Panc1 (cell line): ENCODE measurements around the gene PLPPR4.

Experiments
- POLR2AphosphoS5 ChIP-seq: IDR thresholded peaks from 2 replicates; pipeline ENCODE4 v1.6.1; 2012; ENCODE audit warnings: mild to moderate bottlenecking, low read depth, low read length, moderate library complexity
- SIN3A ChIP-seq: IDR thresholded peaks from 2 replicates; pipeline ENCODE4 v1.6.1; 2012; ENCODE audit warnings: low read depth, mild to moderate bottlenecking, low read length, moderate library complexity, borderline replicate concordance; ENCODE audit not compliant: insufficient read depth
- TCF7L2 ChIP-seq: IDR thresholded peaks from 2 replicates; pipeline ENCODE4 v1.6.1; 2011; ENCODE audit warnings: mild to moderate bottlenecking, low read depth, low read length, inconsistent platforms
- TF ChIP-seq, protein P1 (sequence below): fragments of 450-650 bp; IDR thresholded peaks from 2 replicates; pipeline ENCODE4 v1.5.1; 2017; ENCODE audit warnings: mild to moderate bottlenecking
- TF ChIP-seq, protein P2 (sequence below), 2 experiments: IDR thresholded peaks; 2 replicates each; pipeline ENCODE4 v1.6.1; 2011 to 2012; ENCODE audit warnings: low read depth in 2 of 2, control low read depth in 1 of 2, low read length in 1 of 2, mild to moderate bottlenecking in 1 of 2, moderate library complexity in 1 of 2; ENCODE audit not compliant: insufficient read depth in 1 of 2

DNA sequence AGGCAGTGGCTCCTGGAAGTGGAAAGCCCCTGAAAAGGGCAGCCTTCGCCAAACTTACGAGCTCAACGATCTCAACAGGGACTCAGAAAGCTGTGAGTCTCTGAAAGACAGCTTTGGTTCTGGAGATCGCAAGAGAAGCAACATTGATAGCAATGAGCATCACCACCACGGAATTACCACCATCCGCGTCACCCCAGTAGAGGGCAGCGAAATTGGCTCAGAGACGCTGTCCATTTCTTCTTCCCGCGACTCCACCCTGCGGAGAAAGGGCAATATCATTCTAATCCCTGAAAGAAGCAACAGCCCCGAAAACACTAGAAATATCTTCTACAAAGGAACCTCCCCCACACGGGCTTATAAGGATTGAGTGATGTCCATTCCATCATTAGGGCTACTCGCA is 42.4 kb downstream of the PLPPR4 start:
- TF ChIP-seq, protein P1, sequence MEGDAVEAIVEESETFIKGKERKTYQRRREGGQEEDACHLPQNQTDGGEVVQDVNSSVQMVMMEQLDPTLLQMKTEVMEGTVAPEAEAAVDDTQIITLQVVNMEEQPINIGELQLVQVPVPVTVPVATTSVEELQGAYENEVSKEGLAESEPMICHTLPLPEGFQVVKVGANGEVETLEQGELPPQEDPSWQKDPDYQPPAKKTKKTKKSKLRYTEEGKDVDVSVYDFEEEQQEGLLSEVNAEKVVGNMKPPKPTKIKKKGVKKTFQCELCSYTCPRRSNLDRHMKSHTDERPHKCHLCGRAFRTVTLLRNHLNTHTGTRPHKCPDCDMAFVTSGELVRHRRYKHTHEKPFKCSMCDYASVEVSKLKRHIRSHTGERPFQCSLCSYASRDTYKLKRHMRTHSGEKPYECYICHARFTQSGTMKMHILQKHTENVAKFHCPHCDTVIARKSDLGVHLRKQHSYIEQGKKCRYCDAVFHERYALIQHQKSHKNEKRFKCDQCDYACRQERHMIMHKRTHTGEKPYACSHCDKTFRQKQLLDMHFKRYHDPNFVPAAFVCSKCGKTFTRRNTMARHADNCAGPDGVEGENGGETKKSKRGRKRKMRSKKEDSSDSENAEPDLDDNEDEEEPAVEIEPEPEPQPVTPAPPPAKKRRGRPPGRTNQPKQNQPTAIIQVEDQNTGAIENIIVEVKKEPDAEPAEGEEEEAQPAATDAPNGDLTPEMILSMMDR, result no peak
- TF ChIP-seq TCF7L2 (no peak), SIN3A (no peak), POLR2AphosphoS5 (no peak)
- TF ChIP-seq, protein P2, sequence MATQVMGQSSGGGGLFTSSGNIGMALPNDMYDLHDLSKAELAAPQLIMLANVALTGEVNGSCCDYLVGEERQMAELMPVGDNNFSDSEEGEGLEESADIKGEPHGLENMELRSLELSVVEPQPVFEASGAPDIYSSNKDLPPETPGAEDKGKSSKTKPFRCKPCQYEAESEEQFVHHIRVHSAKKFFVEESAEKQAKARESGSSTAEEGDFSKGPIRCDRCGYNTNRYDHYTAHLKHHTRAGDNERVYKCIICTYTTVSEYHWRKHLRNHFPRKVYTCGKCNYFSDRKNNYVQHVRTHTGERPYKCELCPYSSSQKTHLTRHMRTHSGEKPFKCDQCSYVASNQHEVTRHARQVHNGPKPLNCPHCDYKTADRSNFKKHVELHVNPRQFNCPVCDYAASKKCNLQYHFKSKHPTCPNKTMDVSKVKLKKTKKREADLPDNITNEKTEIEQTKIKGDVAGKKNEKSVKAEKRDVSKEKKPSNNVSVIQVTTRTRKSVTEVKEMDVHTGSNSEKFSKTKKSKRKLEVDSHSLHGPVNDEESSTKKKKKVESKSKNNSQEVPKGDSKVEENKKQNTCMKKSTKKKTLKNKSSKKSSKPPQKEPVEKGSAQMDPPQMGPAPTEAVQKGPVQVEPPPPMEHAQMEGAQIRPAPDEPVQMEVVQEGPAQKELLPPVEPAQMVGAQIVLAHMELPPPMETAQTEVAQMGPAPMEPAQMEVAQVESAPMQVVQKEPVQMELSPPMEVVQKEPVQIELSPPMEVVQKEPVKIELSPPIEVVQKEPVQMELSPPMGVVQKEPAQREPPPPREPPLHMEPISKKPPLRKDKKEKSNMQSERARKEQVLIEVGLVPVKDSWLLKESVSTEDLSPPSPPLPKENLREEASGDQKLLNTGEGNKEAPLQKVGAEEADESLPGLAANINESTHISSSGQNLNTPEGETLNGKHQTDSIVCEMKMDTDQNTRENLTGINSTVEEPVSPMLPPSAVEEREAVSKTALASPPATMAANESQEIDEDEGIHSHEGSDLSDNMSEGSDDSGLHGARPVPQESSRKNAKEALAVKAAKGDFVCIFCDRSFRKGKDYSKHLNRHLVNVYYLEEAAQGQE (IDR thresholded peaks at IDR 0.05; ENCODE audit: insufficient read depth in 1 of 2, low read depth in 2 of 2, low read length in 1 of 2), result no peak
